IPS DF 6.9 (cell line): Measurements from ENCODE around the gene KCNK17.

Experiments used
- DNase-seq: peaks from one replicate; pipeline ENCODE4 v3.0.0-alpha.2; 2013; ENCODE audit warnings: low read depth, low spot score
- H3K27ac ChIP-seq: one replicate; pipeline ENCODE4 v1.5.1; 2013; ENCODE audit warnings: low read length, control low read depth
- H3K27me3 ChIP-seq: 2 replicates; pipeline ENCODE4 v1.6.1; 2013; ENCODE audit warnings: mild to moderate bottlenecking, low read length; ENCODE audit not compliant: control insufficient read depth, insufficient read depth
- H3K36me3 ChIP-seq: 2 replicates; pipeline ENCODE4 v1.6.1; 2013; ENCODE audit warnings: low read length; ENCODE audit not compliant: control insufficient read depth, insufficient read depth
- H3K4me1 ChIP-seq: 2 replicates; pipeline ENCODE4 v1.6.1; 2013; ENCODE audit warnings: low read length; ENCODE audit not compliant: control insufficient read depth, insufficient read depth
- H3K4me3 ChIP-seq: 2 replicates; pipeline ENCODE4 v1.5.1; 2013; ENCODE audit warnings: mild to moderate bottlenecking, low read length
- H3K9me3 ChIP-seq: 2 replicates; pipeline ENCODE4 v1.6.1; 2013; ENCODE audit warnings: low read length, inconsistent platforms; ENCODE audit not compliant: control insufficient read depth, insufficient read depth
- WGBS: extraction: QIAGEN DNeasy Blood & Tissue Kit; methylation state at CpG from one replicate; pipeline ENCODE4 v1.1.7; 2013; ENCODE audit warnings: mixed read lengths, missing lambda C conversion rate; ENCODE audit not compliant: insufficient read length, insufficient coverage; 5-methylcytosine and 5-hydroxymethylcytosine counted together

The KCNK17 gene

DNA sequence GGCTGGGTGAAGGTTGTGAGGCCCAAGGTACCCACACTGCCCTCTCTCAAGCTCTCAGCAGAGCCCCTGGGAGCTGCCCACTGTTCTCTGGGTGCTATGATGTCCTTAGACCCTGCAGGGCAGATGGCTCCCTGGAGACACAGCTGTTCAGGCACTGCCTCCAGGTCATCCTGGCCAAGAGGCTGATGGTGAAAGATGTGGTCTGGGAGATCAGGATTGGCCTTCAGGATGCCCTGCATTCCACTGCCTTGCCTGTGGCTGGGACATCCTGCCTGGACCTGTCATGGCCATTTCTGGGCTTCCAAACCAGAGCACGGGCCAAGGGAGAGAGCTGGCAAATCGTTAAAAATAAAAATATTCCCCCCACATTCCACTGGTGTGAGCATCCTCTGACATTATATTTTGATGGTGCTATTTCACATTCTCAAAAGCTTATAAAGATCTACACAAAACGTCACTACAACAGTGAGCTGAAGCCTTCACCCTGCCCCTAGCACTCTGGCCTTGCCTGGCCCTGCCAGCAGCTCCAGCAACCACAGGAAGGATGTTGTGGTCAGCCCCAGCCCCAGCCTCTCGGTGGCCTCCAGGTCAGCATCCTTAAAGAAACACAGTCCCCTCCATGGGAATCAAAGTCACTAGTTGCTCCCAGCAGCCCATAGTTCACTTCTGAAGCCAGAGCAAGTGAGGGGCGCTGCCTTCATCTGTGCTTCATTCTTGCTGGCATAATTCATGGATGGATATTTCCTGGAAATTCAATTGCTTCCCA is 21.7 kb upstream of the KCNK17 start:
- Histone ChIP-seq H3K9me3 (no peaks in the 10 kb centered on the region), H3K27me3 (no peaks in the 10 kb centered on the region), H3K36me3 (no peaks in the 10 kb centered on the region), H3K4me1 (no peaks in the 10 kb centered on the region), H3K4me3 (no peak overlapping the region), H3K27ac (no peak overlapping the region)
- no peak for DNase-seq
- no CpG with 5 or more reads among the region's 5 CpGs for WGBS

DNA sequence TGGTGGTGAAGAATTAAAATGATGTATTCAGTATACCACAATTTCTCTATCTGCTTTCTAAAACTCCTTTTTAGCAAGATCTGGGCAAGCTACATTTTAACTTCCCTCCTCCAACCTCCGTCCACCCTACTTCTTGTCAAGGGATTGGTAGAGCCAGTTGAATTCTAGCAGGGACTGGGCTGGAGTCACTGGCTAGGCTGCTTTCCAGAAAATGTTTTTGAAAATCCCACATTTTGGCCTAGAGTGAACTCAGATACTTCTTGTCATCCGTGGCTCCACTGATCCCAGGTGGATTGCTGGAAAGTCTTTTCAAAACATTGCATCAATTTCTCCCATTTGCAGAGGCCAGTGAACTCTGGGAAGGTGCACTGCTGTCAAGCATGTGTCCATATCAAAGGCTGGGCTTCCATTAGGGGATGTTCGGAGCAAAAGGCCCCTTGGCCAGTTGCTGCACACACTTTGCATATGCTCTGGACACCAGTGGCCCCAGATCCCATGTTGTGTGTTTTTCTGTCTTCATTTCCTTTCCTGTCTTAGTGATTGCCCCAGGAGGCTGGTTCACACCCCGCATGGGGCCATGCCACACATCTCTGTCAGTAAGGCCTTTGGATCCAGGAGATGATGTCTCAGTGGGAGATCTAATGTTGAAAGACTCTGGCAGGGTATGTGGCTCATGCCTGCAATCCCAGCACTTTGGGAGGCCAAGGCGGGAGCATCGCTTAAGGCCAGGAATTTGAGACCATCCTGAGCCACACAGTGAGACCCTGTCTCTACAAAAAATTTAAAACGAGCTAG is 19.6 kb upstream of the KCNK17 start:
- H3K9me3 ChIP-seq: no peaks in the 10 kb centered on the region
- no peak overlapping the region for H3K27ac ChIP-seq
- no peaks in the 10 kb centered on the region for H3K36me3 ChIP-seq
- no peaks in the 10 kb centered on the region for H3K27me3 ChIP-seq
- H3K4me3 ChIP-seq: no peak overlapping the region
- DNase-seq: no peak
- no CpG with 5 or more reads among the region's 7 CpGs for WGBS
- no peaks in the 10 kb centered on the region for H3K4me1 ChIP-seq

DNA sequence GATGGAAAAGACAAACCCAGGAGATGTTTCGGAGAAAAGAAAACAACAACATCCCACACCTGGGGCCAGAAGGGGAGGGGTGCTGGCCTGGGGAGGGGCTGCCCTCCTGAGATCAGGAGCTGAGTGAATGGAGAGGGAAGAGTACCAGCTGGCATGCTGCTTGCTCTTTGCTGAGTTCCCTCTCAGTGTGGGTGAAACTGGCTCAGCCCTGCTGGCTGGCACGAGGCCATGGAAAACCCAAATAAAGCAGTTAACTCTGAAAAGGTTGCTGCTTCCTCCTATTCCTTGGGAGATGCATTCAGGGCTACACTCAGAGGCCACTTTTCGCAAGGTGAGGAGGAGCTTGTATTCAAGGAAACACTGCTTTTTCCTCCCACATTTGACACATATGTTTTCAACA is 16.3 kb upstream of the KCNK17 start:
- H3K27me3 ChIP-seq: no peaks in the 10 kb centered on the region
- no peaks in the 10 kb centered on the region for H3K9me3 ChIP-seq
- no peaks in the 10 kb centered on the region for H3K36me3 ChIP-seq
- whole genome bisulfite sequencing: no CpG with 5 or more reads among the region's 3 CpGs
- DNase-seq: no peak
- H3K27ac ChIP-seq: no peak overlapping the region
- no peaks in the 10 kb centered on the region for H3K4me1 ChIP-seq
- H3K4me3 ChIP-seq: no peak overlapping the region

DNA sequence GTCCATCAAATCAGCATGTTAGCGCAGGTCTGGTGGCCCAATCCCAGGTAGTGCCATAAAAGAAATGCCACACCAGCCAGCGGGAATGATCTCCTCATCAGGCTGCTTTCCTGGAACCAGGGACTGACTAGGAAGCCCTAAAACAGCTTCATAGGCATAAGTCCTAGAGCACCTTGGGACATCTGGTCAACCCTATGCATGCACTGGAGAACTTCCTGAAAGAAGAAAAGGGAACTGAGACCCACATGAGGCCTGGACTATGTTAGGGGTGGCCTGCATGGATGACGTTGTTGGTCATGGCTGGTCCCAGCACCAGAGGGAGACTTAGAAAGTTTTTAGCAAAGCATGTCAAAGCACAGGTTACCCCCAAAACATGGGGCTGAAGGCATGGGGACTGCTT is 15.8 kb upstream of the KCNK17 start:
- Histone ChIP-seq H3K9me3 (no peaks in the 10 kb centered on the region), H3K36me3 (no peaks in the 10 kb centered on the region), H3K27ac (no peak overlapping the region), H3K4me3 (no peak overlapping the region), H3K4me1 (no peaks in the 10 kb centered on the region), H3K27me3 (no peaks in the 10 kb centered on the region)
- DNase-seq: no peak
- no CpG with 5 or more reads among the region's 3 CpGs for WGBS

DNA sequence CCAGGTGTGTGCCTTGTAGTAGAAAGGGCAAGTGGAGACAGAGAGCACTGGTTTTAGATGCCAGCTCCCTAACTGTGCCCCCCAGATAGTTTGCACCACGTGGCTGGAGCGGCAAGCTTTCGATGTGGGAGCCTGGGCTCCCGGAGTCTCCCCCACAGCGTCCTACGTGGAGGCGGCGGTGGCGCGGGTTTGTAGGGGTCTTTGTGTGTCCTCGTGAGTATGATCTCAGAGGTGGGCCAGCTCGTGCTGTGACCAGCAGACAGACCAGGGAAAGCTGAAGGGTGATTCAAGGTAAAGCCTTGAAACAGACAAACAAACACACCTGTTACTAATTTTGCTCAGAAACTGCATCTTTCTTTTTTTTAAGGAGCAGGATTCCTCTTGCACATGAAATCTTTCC is 13.8 kb upstream of the KCNK17 start:
- no peaks in the 10 kb centered on the region for H3K9me3 ChIP-seq
- no peaks in the 10 kb centered on the region for H3K36me3 ChIP-seq
- DNase-seq: no peak
- H3K4me3 ChIP-seq: no peak overlapping the region
- H3K27ac ChIP-seq: no peak overlapping the region
- WGBS: no CpG with 5 or more reads among the region's 12 CpGs
- no peaks in the 10 kb centered on the region for H3K27me3 ChIP-seq
- H3K4me1 ChIP-seq: no peaks in the 10 kb centered on the region

DNA sequence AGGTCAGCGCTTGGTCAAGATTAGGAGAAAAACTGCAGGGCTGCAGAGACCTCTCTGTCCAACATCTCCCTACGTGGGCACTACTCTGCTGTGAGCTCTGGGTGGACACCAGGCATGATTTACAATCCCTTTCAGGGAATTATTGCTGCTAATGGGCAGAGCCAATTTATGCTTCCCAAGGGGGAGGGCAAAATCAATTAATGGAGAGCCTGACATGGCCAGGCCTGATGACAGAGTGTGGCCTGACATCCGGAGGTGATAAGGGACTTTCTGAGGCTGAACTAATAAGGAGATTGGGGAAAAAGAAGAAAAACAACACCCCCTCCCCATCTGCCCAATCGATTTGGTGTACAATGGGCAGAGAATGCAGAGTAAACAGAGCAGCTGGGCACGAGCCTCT is 13.3 kb upstream of the KCNK17 start:
- H3K4me3 ChIP-seq: no peak overlapping the region
- no peak overlapping the region for H3K27ac ChIP-seq
- no CpG with 5 or more reads among the region's 5 CpGs for WGBS
- H3K27me3 ChIP-seq: no peaks in the 10 kb centered on the region
- no peak for DNase-seq
- no peaks in the 10 kb centered on the region for H3K4me1 ChIP-seq
- no peaks in the 10 kb centered on the region for H3K36me3 ChIP-seq
- no peaks in the 10 kb centered on the region for H3K9me3 ChIP-seq

DNA sequence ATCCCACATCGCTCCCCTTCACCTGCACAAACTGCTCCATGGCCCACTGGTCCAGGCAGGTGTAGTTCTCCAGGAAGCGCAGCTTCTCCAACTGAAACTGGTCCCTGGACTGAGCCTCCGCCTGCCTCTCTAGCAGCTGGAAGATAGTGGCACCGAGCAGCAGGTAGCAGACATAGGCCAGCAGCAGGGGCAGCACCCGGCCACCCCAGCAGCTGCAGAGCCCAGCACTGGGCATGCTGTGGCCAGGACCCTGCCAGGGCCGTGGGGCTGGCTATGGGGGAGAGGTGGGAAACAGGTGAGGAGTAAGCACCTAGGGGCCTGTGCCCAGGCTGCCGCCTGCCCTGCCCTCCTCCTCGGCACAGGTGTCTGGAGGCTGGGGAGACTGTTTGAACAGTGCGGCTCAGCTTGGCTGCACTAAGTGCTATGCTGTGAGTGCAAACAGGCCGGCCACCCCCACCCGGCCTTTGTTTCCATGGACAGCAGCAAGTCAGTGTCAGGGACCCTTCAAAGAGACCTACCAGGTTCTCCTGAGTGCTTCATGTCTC is 8.2 kb upstream of the KCNK17 start, which contains the start of gene KCNK16:
Gene KCNK16, minus strand, starts transcription at position 397 of the 545 bp plus-strand sequence. Its CDS starts 162 bp downstream, at position 235.
- H3K4me3 ChIP-seq: no peak within 1 kb of the TSS
- no peak within 1 kb of the TSS for H3K27ac ChIP-seq
- no peak for DNase-seq
- no peaks in the 10 kb centered on the region for H3K36me3 ChIP-seq
- H3K4me1 ChIP-seq: no peaks in the 10 kb centered on the region
- H3K27me3 ChIP-seq: no peaks in the 10 kb centered on the region
- no CpG with 5 or more reads among the region's 11 CpGs for WGBS
- H3K9me3 ChIP-seq: no peaks in the 10 kb centered on the region

DNA sequence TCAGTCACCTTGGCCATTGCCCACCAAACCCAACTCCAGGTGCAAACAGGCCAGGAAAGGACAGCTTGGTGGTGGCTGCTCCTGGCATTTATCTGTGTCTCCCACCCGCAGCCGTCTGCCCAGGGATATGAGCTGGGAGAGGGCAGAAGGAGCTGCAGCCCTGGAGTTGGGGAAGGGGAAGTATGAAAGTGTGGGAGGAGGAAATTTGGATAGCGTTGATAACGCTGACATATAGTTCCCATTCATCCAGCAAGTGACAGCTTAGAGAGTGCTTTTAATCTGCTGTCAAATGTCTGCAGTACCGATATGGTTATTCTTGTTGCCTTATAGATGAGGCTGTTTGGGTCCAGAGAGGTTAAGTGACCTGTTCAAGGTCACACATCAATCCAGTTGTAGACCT is 7.5 kb upstream of the KCNK17 start:
- no peaks in the 10 kb centered on the region for H3K27me3 ChIP-seq

DNA sequence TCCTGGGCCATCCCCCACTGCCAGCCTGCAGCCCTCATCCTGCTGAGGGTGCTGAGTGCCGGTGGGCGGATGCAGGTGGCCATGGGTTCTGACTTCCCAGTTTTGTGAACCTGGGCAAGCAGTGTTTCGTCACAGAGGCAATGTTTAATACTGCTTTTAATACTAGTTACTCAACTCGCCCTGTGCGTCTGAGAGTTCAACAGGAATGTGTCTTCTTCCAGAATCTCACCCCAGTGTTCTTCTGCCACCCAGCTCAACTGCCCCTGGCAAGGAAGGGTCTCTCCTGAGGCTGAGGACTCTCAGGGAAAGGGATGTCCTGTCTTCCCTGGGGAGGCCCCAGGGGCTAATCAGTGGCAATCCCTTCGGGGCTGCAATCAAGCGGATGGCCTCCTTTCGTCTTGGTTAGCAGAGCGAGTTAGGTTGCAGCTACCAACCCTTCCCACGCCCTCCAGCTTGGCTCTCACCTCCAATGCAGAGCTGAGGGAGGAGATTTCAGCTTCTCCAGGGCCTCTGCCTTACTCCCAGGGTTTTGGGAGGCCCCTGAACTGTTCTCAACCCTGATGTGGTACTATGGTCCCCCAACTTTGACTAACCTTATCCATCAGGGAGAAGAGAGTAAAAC is 6.3 kb upstream of the KCNK17 start:
- Histone ChIP-seq H3K4me3 (no peak overlapping the region), H3K36me3 (no peaks in the 10 kb centered on the region), H3K4me1 (no peaks in the 10 kb centered on the region), H3K27ac (no peak overlapping the region), H3K27me3 (peaks cover 1% of the 10 kb centered on the region; the same call in 1 of the 2 replicates), H3K9me3 (no peaks in the 10 kb centered on the region)
- no CpG with 5 or more reads among the region's 10 CpGs for WGBS
- DNase-seq: no peak

More for the DNA sequence above, 7.5 kb upstream of the KCNK17 start:
- DNase-seq: no peak
- Histone ChIP-seq H3K4me3 (no peak overlapping the region), H3K9me3 (no peaks in the 10 kb centered on the region), H3K4me1 (no peaks in the 10 kb centered on the region), H3K27ac (no peak overlapping the region), H3K36me3 (no peaks in the 10 kb centered on the region)
- WGBS: no CpG with 5 or more reads among the region's 5 CpGs

DNA sequence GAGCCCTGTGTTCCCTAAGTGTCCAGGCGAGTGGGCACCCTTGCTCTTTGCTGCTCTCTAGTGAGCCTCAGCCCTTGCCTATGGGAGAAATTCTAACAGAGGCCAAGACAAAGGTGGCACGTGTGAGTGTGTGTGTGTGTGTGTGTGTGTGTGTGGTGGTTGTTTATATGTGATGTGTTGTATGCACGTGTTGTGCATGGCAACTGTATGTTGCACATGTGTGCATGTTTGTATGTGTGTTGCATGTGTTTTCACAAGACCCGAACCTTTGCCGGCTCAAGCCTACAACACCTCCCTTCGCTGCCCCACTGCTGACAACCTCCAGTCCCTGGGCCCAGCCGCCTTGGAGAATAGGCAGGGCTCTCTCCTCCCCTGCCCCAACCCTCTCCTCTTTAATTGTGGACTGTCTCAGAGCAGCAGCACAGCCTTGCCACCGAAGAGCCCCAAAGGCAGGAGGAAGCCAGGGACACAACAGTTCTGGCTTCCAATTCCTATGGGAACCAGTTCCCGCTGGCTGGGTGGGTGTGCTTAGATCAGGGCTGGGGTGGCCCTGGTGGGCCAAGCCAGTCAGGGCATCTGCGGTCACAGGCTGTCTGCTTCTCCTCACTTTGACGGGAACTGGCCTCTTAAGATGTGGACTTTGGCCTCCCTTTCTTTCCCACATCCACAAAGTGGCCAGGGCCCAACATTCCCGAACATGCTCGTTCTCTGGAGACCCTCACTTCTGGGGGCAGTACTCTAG is 5.6 kb upstream of the KCNK17 start:
- no peak overlapping the region for H3K27ac ChIP-seq
- WGBS: no CpG with 5 or more reads among the region's 13 CpGs
- H3K4me3 ChIP-seq: no peak overlapping the region
- peaks cover 8% of the 10 kb centered on the region; the same call in 1 of the 2 replicates for H3K27me3 ChIP-seq
- no peaks in the 10 kb centered on the region for H3K9me3 ChIP-seq
- no peak for DNase-seq
- no peaks in the 10 kb centered on the region for H3K36me3 ChIP-seq
- H3K4me1 ChIP-seq: no peaks in the 10 kb centered on the region
